ENCODE results near the gene SPTY2D1.

The SPTY2D1 gene

DNA sequence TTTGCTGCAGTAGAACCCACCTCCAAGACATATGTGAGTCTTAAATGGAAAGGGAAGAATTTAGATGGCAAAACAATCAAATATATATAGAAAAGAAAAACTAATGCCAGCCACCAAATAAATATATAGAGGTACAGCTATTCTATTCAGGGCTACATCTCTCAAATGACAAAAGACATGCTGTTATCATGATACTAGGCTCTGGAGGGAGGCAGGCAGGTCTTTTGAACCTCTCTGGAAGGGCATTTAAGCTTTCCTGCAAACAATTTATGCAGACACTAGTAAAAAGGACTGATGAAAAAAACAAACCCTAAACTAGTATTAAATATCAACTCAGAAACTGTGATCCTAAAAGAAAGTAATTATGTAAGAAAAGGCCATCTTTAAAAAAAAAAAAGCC lies 70.0 kb downstream of the SPTY2D1 start:
- DNase-seq (ENCODE audit: low read depth): no peak

DNA sequence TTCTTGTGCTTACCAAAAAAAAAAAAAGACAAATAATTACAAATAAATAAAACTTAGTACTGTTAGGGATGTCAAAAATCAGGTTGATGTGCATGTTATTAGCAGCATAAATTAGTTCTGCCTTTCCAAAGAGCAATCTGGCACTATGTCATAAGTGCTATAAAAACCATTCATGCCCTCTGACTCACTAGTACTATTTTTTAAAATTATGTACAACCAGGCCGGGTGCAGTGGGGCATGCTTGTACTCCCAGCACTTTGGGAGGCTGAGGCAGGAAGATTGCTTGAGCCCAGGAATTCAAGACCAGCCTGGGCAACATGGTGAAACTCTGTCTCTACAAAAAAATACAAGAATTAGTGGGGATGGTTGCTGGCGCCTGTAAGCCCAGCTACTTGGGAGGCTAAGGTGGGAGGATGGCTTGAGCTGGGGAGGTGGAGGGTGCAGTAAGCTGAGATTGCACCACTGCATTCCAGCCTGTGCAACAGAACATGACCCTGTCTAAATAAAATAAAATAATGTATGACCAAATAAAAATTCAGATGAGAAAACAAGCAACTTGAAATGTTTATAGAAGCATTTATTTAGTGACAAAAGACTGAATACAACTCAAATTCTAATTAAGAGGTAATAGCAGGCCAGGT lies 70.9 kb downstream of the SPTY2D1 start:
- DNase-seq (ENCODE audit: low read depth): no peak

Data from GM04503 (cell line).